NCI-H2081 treated with DMSO at 0.1 percent for 48 hours (cell line): ENCODE data around the gene SCN3B.
A peak's percentile ranks its signal among the peaks of the same experiment; 100 is the strongest.
"Not testable (repeated sequence)": the region's sequence is repeated elsewhere in the genome, so short reads cannot be mapped to it uniquely, and the experiment has no call there.

Source experiments
- DNase-seq: peaks from one replicate; lab custom pipeline; 2025; lab: John Stamatoyannopoulos, UW

The SCN3B gene, protein sequence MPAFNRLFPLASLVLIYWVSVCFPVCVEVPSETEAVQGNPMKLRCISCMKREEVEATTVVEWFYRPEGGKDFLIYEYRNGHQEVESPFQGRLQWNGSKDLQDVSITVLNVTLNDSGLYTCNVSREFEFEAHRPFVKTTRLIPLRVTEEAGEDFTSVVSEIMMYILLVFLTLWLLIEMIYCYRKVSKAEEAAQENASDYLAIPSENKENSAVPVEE

DNA sequence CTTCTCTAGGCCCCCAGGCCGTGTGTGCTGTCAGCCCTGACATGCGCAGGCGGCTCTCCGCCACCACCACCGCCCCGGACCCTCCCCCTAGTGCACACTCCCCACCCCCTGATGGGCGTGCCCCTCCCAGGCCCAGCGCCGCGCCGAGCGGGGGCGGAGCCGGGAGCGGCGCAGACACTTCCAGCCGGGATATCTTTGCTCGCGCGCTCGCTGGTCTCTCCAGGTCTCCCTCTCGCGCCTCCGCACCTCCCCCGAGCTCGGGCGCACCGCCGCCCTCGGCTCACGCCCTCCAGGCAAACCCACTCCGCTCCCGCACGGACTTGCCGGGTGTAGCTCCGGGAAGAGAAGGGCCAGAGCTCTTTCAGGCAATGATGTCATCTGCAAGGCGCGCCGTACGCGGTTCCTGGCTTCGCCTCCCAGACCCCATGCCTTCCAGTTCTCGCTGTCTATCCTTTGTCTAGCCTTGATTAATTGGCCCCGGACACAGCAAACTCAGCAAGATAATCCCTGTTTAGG, at the start of gene SCN3B:
SCN3B (minus strand) TSS at position 59 of the 516 bp plus-strand sequence. CDS start 823 bp downstream, outside the sequence.
- DNase-seq, result peak; percentile 29

DNA sequence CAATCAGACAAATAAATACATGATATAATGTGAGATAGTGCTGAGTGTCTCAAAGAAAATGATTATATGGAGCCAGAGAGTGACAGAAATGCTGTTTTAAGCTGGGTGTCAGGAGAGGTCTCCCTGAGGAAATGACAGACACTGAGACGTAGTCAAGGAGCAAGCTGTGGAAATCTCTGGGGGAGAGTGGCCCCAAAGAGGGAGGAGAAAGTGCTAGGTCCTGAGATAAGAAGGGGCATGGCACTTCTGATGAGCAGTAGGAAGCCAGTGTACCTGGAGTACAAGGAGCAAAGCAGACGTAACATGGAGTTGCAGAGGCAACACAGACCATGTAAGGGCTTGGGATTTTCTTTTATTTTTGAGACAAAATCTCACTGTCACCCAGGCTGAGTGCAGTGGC, 48.3 kb upstream of the SCN3B start:
- no peak for DNase-seq

DNA sequence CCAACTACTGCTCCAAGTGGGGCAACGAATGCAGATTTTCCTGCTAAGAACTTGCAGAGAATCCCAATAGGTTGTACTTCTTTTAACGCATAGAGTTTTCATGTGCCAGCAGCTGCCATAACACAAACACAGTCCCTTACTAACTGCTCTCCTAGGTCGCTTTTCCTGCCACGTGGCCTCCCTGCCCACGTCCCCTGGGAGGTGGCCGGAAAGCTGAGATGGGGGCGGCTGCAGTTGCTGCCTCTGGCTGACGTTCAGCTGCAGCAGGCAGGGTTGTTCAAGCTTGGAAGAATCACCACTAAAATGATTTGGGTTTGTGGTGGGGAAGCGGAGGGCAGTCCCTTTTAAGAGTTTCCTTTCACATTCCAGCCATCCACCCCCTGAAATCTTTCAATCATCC, 47.7 kb upstream of the SCN3B start:
- DNase-seq, result no peak

DNA sequence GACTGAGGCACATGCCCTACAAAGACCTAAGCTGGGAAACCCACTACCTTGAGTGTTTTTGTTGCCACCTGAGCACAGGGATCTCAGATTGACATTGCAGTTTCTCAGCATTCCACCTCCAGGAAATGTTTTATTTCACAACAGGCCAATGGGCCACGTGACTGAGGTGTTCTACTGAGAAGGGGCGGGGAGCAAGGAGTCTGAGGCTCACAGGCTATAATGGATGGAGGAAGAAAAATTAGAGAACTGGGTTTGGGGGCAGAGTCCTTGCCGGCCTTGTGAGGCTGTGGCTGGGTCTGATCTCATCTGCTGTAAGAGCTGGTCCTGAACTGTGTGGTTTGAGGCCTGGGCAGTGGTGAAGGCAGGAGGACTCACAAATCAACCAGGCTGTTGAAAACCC, 46.3 kb upstream of the SCN3B start:
- DNase-seq, result no peak

DNA sequence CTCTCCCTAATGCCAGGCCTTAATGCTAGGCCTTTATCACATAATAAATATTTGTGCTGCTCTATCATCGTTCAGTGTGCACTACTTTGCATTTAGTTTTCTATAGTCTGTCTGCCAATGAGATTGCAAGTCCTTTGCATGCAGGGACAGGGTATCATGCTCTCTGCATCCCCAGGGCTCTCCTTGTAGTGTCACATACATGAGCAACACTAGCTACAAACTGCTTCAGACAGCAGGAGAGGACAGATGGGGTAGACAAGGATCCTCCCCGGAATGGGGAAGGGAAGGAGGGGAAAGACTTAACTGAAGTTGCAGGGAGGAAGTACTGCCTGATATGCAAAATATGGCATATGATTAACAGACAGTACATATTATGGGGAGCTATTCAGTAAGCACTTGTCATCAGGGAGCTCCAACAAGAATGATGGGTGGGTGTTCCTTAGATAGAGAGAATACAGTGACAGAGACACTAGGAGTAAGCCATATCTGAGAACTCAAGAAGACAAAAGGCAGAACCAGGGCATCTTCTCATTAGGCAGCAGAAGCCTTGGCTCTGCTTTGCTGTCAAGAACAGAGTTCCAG, 44.2 kb upstream of the SCN3B start:
- no peak for DNase-seq

DNA sequence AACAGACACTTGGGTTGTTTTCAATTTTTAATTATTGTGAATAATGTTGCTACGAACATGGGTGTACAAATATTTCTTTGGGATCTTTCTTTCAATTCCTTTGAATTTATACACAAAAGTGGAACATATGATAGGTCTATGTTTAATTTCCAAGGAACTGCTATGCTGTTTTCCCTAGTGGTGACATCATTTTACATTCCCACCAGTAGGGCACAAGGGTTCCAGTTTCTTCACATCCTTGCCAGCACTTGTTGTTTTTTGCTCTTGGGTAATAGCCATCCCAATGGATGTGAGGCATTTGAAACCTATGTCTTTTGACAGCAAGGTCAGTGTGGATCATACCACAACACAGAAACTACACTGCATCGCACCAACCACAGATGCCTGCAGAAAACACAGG, 41.8 kb upstream of the SCN3B start:
- no peak for DNase-seq

DNA sequence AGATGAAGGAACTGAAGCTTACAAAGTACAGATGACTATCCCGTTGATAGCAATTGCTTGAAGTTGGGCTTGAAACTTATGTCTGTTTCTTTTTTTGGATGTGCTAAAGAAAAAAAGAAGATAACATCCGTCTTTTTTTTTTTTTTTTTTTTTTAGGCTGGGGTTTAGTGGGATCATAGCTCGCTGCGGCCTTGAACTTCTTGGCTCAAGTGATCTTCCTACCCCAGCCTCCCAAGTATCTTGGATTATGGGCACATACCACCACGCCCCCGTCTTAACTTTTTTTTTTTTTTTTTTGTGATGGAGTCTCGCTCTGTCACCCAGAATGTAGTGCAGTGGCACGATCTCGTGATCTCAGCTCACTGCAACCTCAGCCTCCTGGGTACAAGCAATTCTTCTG, 40.8 kb upstream of the SCN3B start:
- DNase-seq, result no peak

DNA sequence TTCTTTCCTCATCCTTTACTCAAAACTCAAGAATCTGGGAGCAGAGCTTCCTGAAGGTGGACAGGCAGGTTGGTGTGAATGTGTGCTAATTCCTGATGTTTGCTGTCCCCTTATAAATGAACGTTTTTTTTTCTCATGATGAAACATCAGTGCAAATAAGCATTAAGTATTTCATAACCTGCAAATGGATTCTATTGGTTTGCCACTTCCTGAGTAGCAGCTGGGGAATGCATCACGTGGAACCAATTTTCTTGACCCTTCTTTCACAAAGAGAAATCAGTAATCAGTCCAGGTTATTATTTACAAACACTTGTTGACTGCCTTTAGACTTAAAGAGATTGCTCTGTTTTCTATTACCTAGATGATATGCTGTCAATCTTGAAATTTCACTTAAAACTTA, 40.1 kb upstream of the SCN3B start:
- no peak for DNase-seq

DNA sequence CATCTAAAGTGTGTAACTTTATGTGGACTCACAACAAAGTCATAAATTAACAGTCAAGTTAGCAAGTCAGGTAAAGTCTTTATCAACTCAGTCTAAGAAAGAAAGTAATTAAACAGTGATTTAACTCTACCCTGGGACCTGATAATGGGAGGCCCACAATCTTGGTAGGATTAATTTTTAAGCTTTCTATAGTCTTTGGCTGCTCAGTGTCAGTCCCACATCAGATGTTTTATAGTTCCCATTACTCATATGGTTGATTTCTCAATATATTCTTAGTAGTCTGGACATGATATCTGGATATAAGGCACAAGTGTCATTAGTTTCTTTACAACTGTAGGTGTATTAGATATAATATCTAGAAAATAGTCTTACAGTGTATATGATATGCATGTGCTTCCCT, 38.5 kb upstream of the SCN3B start:
- DNase-seq, result no peak

DNA sequence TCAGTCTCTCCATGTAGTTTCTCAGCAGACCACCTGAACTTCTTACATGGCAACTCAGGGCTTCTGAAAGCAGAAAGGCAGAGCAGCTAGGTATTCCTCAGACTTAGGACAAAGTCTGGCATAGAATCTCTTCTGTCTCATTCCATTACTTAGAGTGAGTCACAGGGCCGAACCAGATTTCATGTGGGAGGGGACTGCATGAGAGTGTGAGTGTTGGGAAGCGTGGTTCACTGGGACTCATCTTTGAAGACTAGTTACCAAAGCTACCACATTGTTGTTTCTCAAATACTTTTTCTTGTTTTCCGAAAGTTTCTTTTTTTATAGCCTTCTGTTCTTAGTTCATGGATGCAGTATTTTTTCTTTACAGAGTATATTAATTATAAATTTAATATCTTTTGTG, 36.1 kb upstream of the SCN3B start:
- no peak for DNase-seq

DNA sequence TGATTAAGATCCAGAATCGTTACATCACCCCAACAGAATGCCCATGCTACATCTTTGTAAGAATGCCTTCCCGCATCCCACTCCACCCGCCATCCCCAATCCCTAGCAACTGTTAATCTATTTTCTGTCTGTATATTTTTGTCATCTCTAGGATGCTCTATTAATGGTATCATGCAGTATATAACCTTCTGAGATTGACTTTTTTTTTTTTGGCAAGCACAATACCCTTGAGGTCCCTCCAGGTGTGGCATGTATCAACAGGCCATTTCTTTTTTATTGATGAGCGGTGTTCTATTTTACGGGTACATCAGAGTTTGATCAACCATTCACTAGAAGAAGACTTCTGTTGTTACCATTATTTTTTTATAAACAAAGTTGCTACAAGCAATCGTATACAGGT, 30.2 kb upstream of the SCN3B start:
- DNase-seq, result no peak

DNA sequence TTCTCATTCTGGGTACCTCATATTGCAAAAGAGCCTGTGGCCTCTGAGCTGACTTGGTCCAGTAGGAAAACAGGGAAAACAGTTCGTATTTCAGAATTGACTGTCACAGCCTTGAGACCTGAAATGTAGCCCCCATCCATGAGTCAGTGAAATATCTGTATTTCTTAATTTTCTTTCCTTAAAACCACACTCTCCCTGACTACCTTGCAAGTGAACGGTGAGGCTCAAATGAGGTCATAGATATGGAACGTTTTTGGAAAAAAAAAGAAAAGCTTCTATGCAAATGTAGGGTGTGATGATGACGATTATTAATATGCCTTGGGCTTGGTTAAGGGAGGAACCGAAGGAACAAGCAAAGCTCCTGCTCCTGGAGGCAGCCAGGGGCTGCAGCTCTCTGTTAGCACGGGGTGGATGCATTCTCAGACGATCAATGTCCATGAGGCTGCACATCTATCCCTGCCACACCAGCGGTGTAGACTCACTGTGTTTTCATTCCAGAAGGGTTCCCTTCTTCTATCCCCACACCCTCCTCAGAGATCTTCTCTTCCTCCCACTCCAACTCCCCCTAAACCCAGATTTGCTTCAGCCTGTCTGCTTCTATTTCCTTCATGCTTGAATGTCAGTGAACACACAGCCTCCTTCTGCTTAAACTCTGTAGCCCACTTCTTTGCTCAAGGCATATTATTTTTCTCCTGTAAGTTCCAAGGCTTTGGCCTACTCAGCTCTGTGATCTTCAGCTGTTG, 29.2 kb upstream of the SCN3B start:
- no peak for DNase-seq

DNA sequence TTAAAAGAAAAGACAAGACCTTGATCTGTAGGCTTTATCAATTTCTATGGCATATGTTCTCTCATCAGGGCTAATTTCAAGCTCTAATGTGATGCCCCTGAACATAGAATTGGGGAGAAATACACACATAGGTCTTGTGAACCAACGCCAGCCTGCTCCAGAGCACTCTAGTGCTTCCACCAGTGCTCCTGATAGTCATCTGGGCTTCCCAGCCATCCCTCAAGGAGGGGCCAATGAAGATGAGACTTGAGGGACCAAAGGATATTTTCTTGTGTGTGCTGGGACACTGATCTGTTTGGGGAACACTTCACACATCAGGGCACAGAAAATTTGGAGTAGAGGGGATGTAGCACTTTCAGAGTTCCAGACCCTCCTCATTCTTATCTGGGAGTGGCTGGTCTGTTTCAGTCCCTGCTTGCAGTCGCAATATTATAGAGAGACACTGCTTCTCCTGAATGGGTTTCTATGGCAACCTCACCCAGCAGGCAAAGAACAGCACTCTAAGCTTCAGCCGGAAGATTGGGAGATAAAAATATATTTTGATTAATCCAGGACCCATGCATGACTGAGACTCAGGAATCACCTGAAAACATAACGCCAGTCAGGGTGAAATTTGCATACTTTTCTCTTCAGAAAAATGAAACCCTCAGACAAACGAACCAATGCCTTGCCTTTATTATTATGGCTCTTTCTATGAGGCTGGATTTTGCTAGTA, 28.4 kb upstream of the SCN3B start:
- no peak for DNase-seq

DNA sequence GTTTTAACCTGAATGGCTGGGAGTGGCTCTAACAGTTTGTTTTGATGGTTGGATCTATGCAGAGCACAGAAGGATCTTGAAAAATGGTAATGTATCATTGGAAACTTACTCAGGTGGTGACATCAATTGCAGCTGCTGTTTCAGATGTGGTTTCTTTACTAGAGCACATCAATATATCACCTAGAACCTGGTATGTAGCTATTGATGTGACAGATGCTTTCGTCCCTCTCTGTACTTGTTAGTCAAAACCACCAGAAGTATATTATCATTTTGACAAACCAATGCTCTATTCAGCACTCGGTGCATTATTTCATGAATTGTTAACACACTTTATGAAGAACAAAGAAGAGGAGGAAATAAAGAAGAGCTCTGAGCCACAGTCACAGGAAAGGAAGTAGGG, 26.6 kb upstream of the SCN3B start:
- no peak for DNase-seq

DNA sequence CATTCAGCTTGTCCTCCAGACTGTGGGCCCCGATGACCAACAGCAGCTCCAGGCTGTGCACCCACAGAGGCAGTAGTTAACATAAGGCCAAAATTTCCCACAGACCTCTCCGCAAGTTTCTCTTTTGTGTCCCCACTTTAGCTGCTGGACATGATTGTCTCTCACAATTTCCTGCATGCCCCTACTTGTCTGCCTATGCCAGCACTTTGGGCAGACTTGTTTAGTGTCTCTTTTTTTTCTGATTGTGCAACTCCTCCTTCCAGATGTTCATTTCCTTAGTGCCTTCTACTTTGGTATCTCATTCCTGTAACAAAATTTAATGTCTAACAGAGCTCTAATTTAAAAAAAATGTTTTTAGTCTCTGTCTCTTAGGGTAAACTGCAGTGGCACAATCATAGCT, 23.8 kb upstream of the SCN3B start:
- DNase-seq, result no peak

DNA sequence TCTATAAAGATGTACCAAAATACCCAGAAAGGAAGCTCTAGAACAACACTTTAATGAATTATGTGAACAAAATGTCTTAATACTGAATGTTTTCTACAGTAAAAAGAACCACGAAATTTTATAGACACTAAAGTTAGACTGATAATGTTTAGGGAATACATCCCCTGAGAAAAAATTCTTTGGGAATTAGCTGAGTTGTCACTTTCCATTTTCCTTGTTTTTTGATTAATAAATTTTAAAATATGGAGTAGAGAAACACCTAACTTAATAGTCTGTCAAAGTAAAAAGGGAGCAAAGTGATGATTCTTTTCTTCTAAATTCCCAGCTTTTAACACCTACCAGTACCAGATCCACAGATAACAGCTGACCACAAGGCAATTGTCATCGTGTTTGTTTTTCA, 23.1 kb upstream of the SCN3B start:
- no peak for DNase-seq

DNA sequence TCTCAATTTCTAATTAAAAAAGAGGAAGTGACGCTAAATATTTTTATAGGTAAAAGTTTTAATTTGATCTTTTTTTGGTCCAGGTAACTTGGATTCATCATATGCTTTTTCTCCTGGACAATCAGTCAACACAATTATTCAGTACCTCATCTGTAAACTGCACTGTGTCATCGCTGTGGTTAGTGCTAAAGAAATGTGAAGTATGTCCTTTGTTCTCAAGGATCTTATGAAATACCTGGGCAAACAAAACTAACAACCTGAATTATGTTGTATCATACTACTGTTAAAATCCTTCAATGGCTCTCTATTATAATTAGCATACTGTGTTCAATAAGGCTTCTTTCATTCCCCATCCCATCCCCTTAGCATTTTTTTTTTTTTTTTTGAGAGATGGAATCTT, 19.9 kb upstream of the SCN3B start:
- no peak for DNase-seq

DNA sequence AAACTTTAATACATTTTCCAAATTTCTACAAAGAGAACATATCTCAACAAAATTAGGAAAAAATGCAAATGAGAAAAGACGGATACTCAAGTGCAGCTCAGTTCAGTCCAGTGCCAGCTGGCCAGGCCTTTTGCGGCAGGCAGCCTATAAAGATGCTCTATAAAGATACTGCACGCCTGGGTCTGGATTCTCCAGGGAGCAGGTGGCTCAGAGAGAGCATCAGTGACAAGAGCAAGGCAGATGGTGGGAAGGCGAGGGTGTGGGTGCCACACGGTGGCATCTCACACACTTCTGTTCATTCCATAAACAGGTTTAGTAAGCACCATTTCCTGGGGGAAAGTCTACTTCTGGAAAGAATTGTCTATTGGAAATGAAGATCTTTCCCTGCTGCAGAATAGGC, 18.1 kb upstream of the SCN3B start:
- no peak for DNase-seq

DNA sequence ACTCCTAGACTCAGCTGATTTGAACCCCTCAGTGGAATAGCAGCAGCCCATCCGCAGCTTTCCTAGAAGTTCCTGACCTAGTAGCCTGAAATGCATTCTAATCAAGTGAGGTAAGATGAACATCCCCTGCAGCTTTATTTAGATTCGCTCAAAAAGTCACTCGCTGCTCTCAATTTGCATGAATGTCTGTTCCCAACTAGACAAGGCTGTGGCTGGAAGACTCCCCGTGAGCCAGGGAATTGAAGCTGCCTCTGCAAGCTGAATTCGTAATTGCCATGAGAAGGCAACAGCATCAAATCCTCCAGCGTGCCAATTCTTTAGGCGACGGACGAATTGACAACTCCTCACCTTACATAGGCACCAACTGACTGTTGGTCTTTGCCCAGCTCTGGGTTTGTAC, 17.1 kb upstream of the SCN3B start:
- DNase-seq, result no peak

DNA sequence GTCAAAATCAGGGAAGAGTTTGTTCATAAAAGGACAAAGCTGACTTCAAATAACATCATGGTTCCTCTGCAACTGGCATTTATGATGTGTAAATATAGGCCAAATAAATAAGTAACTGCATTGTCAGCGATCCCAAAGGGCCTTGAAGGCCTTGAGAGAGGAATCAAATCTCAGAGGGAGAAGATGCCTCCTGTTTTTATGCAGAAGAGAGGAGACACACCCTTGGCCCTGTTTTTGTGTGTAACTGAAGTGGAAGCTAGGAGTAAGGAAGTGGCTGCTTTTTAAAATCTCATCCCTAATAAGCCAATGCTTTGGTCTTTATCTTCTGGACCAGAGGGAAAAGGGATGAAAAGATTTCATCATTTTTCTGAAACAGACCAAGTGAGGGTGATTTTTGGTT, 15.7 kb upstream of the SCN3B start:
- DNase-seq, result no peak

DNA sequence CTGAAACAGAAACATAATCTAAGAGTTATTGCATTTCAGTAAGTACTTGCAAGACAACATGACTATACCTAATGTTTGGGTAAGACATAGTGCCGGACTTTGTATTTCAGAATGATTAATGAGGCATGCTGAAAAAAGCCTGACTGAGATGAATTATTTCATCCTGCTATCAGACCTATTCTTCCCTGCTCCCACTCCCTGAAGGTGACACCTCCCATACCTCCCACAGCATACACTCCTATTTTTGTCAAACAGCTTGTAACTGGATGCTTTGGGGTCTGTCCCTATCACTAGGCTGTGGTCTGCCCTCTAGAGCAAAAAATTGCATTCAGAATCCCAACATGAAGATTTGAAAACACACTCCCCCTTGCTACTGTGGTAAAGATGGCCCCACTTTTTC, 10.9 kb upstream of the SCN3B start:
- DNase-seq, result no peak

DNA sequence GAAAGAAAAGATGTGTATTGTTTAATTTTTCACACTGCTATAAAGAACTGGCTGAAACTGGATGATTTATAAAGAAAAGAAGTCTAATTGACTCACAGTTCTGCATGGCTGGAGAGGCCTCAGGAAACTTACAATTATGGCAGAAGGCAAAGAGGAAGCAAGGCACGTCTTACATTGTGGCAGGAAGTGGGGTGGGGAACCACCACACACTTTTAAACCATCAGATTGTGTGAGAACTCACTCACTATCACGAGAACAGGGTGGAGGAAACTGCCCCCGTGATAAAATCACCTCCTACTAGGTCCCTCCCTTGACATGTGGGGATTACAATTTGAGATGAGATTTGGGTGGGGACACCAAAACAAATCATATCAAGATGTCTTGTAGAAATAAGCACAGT, 5.5 kb upstream of the SCN3B start:
- not testable (repeated sequence) for DNase-seq

DNA sequence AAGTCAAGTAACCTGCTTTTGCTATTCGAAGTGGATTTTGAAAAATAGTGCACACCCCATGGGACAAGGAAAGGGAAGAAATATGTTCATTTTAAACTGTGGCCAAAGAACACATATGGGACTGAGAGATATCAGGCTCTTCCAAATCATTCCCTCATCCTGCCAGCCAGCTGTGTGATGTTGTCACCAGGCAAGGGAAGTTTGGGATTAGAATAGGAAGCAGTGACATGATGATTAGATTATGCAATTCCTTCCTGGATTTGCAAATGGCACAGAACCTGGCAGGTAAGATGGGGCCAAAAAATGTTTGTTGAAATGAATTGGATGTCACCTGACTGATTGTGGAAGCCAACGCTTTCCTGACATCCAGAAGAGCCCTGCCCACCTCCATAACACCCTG, 4.9 kb upstream of the SCN3B start:
- DNase-seq, result no peak
